SK-N-SH treated with all-trans-retinoic acid at 6 μM for 48 hours (cell line): ENCODE measurements around the gene NARS2.

ENCODE experiments used
- ARNTL ChIP-seq: fragments of 450-650 bp; formaldehyde crosslinking; IDR thresholded peaks from 2 replicates; pipeline ENCODE4 v1.5.0; 2020; ENCODE audit warnings: low read depth, mild to moderate bottlenecking, moderate library complexity, borderline replicate concordance
- GLIS3 ChIP-seq: fragments of 250-450 bp; sonication (Bioruptor Pico); IDR thresholded peaks from 2 replicates; pipeline ENCODE4 v1.5.0; 2020; ENCODE audit warnings: mild to moderate bottlenecking, moderate library complexity
- OSR1 ChIP-seq: fragments of 250-450 bp; sonication (Bioruptor Pico); IDR thresholded peaks from 2 replicates; pipeline ENCODE4 v1.8.0; 2022; ENCODE audit warnings: moderate library complexity, mild to moderate bottlenecking, inconsistent platforms
- ZNF8 ChIP-seq: fragments of 450-650 bp; formaldehyde crosslinking; IDR thresholded peaks from 2 replicates; pipeline ENCODE4 v1.5.0; 2020; ENCODE audit warnings: mild to moderate bottlenecking, moderate library complexity
- TF ChIP-seq, protein P1 (sequence below): fragments of 250-450 bp; sonication (Bioruptor Pico); IDR thresholded peaks from 2 replicates; pipeline ENCODE4 v1.5.1; 2020; ENCODE audit warnings: low read depth, mild to moderate bottlenecking, moderate library complexity
- TF ChIP-seq, protein P2 (sequence below): fragments of 250-450 bp; sonication (Bioruptor Pico); IDR thresholded peaks from 2 replicates; pipeline ENCODE4 v1.8.0; 2020; ENCODE audit warnings: mild to moderate bottlenecking, moderate library complexity, borderline replicate concordance

GRCh38 chr11:78499971-78500370 is 74.7 kb downstream of the NARS2 start:
- TF ChIP-seq, protein P1, sequence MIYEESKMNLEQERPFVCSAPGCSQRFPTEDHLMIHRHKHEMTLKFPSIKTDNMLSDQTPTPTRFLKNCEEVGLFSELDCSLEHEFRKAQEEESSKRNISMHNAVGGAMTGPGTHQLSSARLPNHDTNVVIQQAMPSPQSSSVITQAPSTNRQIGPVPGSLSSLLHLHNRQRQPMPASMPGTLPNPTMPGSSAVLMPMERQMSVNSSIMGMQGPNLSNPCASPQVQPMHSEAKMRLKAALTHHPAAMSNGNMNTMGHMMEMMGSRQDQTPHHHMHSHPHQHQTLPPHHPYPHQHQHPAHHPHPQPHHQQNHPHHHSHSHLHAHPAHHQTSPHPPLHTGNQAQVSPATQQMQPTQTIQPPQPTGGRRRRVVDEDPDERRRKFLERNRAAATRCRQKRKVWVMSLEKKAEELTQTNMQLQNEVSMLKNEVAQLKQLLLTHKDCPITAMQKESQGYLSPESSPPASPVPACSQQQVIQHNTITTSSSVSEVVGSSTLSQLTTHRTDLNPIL (CRISPR knock-in tag): no peak
- TF ChIP-seq ZNF8 (CRISPR knock-in tag) (no peak), ARNTL (CRISPR knock-in tag) (no peak), OSR1 (CRISPR knock-in tag) (no peak), GLIS3 (CRISPR knock-in tag) (no peak)
- TF ChIP-seq, protein P2, sequence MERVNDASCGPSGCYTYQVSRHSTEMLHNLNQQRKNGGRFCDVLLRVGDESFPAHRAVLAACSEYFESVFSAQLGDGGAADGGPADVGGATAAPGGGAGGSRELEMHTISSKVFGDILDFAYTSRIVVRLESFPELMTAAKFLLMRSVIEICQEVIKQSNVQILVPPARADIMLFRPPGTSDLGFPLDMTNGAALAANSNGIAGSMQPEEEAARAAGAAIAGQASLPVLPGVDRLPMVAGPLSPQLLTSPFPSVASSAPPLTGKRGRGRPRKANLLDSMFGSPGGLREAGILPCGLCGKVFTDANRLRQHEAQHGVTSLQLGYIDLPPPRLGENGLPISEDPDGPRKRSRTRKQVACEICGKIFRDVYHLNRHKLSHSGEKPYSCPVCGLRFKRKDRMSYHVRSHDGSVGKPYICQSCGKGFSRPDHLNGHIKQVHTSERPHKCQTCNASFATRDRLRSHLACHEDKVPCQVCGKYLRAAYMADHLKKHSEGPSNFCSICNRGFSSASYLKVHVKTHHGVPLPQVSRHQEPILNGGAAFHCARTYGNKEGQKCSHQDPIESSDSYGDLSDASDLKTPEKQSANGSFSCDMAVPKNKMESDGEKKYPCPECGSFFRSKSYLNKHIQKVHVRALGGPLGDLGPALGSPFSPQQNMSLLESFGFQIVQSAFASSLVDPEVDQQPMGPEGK (CRISPR knock-in tag): no peak
